OCI-LY1 (cell line): ENCODE data around the gene NDNF.

Experiments used
- CTCF ChIP-seq: fragments of 200-600 bp; sonication (generic), shearing (Covaris generic); IDR thresholded peaks from 2 replicates; pipeline ENCODE4 v1.5.1; 2017; ENCODE audit warnings: mild to moderate bottlenecking, antibody characterized with exemption, low read length, moderate library complexity, mixed read lengths
- EZH2 ChIP-seq: fragments of 200-600 bp; sonication (generic), shearing (Covaris generic); IDR thresholded peaks from 2 replicates; pipeline ENCODE4 v1.8.0; 2017; ENCODE audit warnings: borderline replicate concordance, mixed run types, mild to moderate bottlenecking, antibody characterized with exemption, low read length, moderate library complexity, mixed read lengths

- TF ChIP-seq CTCF (no peak), EZH2 (no peak)
Measured at GRCh38 chr4:120990246-120990645, 82.1 kb downstream of the NDNF start.
